H1 (cell line): ENCODE measurements around the gene RAB3GAP1. TPM values are rescaled to one million over a fixed set of nuclear protein-coding genes. Genes with fewer than 3 reads are reported as not detected.

Source experiments
- CTCF ChIA-PET: fragments of 300-600 bp; sonication (Branson Sonifier 250); formaldehyde crosslinking; loops from one replicate; lab custom pipeline; 2021; ENCODE audit not compliant: partially characterized antibody; lab: Charles Lee
- POLR2A ChIA-PET: fragments of 300-600 bp; sonication (Branson Sonifier 250); formaldehyde crosslinking; loops from one replicate; lab custom pipeline; 2021; ENCODE audit warnings: inconsistent platforms; ENCODE audit not compliant: partially characterized antibody; lab: Charles Lee
- DNase-seq, 2 experiments: peaks; one replicate each; pipeline versions ENCODE4 v3.0.0 to v3.0.0-alpha.2; 2010 to 2022; ENCODE audit warnings: low spot score in 2 of 2, low read depth in 1 of 2, mixed read lengths in 1 of 2
- FAIRE-seq: peaks from 2 replicates; lab custom pipeline; 2011; peaks lifted over from hg19 to GRCh38; lab: Jason Lieb, UNC
- H2AFZ ChIP-seq: 2 replicates; pipeline ENCODE4 v1.8.1; 2012; ENCODE audit warnings: low read length, inconsistent platforms
- H2AK5ac ChIP-seq: 2 replicates; pipeline ENCODE4 v1.6.1; 2013; ENCODE audit warnings: low read depth, low read length
- H2BK120ac ChIP-seq: replicated peaks from 2 replicates; pipeline ENCODE3; 2013; ENCODE audit warnings: low read depth, low read length, inconsistent platforms
- H2BK12ac ChIP-seq: 2 replicates; pipeline ENCODE4 v1.6.1; 2013; ENCODE audit warnings: low read depth, low read length
- H2BK15ac ChIP-seq: 2 replicates; pipeline ENCODE4 v1.6.1; 2013; ENCODE audit warnings: low read length
- H2BK20ac ChIP-seq: 2 replicates; pipeline ENCODE4 v1.6.1; 2013; ENCODE audit warnings: low read length
- H2BK5ac ChIP-seq: 2 replicates; pipeline ENCODE4 v1.6.1; 2013; ENCODE audit warnings: low read depth, low read length
- H3K14ac ChIP-seq: 2 replicates; pipeline ENCODE4 v1.6.1; 2013; ENCODE audit warnings: inconsistent platforms; ENCODE audit not compliant: insufficient read length
- H3K18ac ChIP-seq: 2 replicates; pipeline ENCODE4 v1.6.1; 2013; ENCODE audit warnings: low read length; ENCODE audit errors: extremely low read depth
- H3K23ac ChIP-seq: 2 replicates; pipeline ENCODE4 v1.6.1; 2013; ENCODE audit warnings: inconsistent platforms; ENCODE audit not compliant: insufficient read length
- H3K23me2 ChIP-seq: 2 replicates; pipeline ENCODE4 v1.6.1; 2013; ENCODE audit warnings: low read depth, low read length
- H3K27ac ChIP-seq: 2 replicates; pipeline ENCODE4 v1.6.1; 2011; ENCODE audit warnings: low read depth, low read length, inconsistent platforms
- H3K27me3 ChIP-seq, 4 experiments: replicated peaks in 1 of 4; 1 replicate in 1 of 4; 2 replicates in 3 of 4; pipeline versions ENCODE4 v1.6.1 to v1.8.1; 2011 to 2013; ENCODE audit warnings: low read length in 3 of 4, mild to moderate bottlenecking in 3 of 4, inconsistent platforms in 2 of 4, mixed read lengths in 2 of 4, moderate library complexity in 1 of 4; ENCODE audit not compliant: control insufficient read depth in 3 of 4, insufficient read depth in 3 of 4; ENCODE audit errors: extremely low read depth in 1 of 4
- H3K36me3 ChIP-seq, 4 experiments: 2 replicates each; pipeline versions ENCODE4 v1.6.1 to v1.8.1; 2011 to 2013; ENCODE audit warnings: mild to moderate bottlenecking in 4 of 4, low read length in 3 of 4, moderate library complexity in 2 of 4, control low read depth in 1 of 4, inconsistent platforms in 1 of 4; ENCODE audit not compliant: insufficient read depth in 4 of 4, control insufficient read depth in 2 of 4
- H3K4ac ChIP-seq: replicated peaks from 2 replicates; pipeline ENCODE3; 2013; ENCODE audit warnings: low read length, low read depth, mixed read lengths, inconsistent platforms; ENCODE audit not compliant: insufficient read length
- H3K4me1 ChIP-seq, 4 experiments: replicated peaks in 1 of 4; 1 replicate in 1 of 4; 2 replicates in 3 of 4; pipeline versions ENCODE4 v1.6.1 to v1.8.1; 2011 to 2013; ENCODE audit warnings: low read length in 3 of 4, inconsistent platforms in 2 of 4, mixed read lengths in 1 of 4; ENCODE audit not compliant: insufficient read depth in 4 of 4, control insufficient read depth in 3 of 4
- H3K4me2 ChIP-seq, 2 experiments: 2 replicates each; pipeline versions ENCODE4 v1.6.1 to v1.8.1; 2011 to 2013; ENCODE audit warnings: low read depth in 2 of 2, low read length in 2 of 2, control low read depth in 1 of 2, inconsistent platforms in 1 of 2, mild to moderate bottlenecking in 1 of 2; ENCODE audit not compliant: insufficient read depth in 1 of 2
- H3K4me3 ChIP-seq, 4 experiments: fragments of 200-600, 300-600 bp in 1 of 4; sonication (generic), shearing (Covaris generic), sonication (Bioruptor Twin) in 1 of 4; 2 replicates each; pipeline versions ENCODE4 v1.5.1 to v1.8.1; 2011 to 2016; ENCODE audit warnings: low read length in 4 of 4, low read depth in 3 of 4, control low read depth in 2 of 4, inconsistent platforms in 2 of 4, mild to moderate bottlenecking in 2 of 4, mixed read lengths in 1 of 4, moderate library complexity in 1 of 4; ENCODE audit not compliant: insufficient read depth in 2 of 4; ENCODE audit errors: extremely low read depth in 1 of 4
- H3K56ac ChIP-seq: replicated peaks from 2 replicates; pipeline ENCODE3; 2013; ENCODE audit warnings: low read depth, mild to moderate bottlenecking, mixed read lengths, low read length, inconsistent platforms; ENCODE audit not compliant: insufficient read length
- H3K79me1 ChIP-seq: 2 replicates; pipeline ENCODE4 v1.6.1; 2013; ENCODE audit warnings: low read depth, low read length, control low read depth
- H3K79me2 ChIP-seq, 2 experiments: 2 replicates each; pipeline versions ENCODE4 v1.6.1 to v1.8.1; 2012 to 2013; ENCODE audit warnings: low read length in 2 of 2, mild to moderate bottlenecking in 2 of 2, inconsistent platforms in 1 of 2; ENCODE audit not compliant: insufficient read depth in 2 of 2, control insufficient read depth in 1 of 2
- H3K9ac ChIP-seq, 4 experiments: replicated peaks in 1 of 4; 1 replicate in 1 of 4; 2 replicates in 3 of 4; pipeline versions ENCODE4 v1.6.1 to v1.8.1; 2011 to 2013; ENCODE audit warnings: low read depth in 3 of 4, low read length in 3 of 4, control low read depth in 2 of 4, mild to moderate bottlenecking in 2 of 4, moderate library complexity in 2 of 4, inconsistent platforms in 1 of 4; ENCODE audit errors: extremely low read depth in 1 of 4
- H3K9me3 ChIP-seq, 2 experiments: 2 replicates each; pipeline versions ENCODE4 v1.6.1 to v1.8.1; 2012 to 2013; ENCODE audit warnings: mild to moderate bottlenecking in 2 of 2, moderate library complexity in 2 of 2, control low read depth in 1 of 2, inconsistent platforms in 1 of 2, low read depth in 1 of 2, low read length in 1 of 2, mixed read lengths in 1 of 2; ENCODE audit not compliant: insufficient read depth in 2 of 2
- H4K20me1 ChIP-seq, 2 experiments: replicated peaks in 1 of 2; 2 replicates each; pipeline versions ENCODE3 to v1.8.1; 2011 to 2013; ENCODE audit warnings: inconsistent platforms in 2 of 2, low read length in 2 of 2, mild to moderate bottlenecking in 1 of 2; ENCODE audit not compliant: insufficient read depth in 2 of 2, control insufficient read depth in 1 of 2
- H4K5ac ChIP-seq: 2 replicates; pipeline ENCODE4 v1.6.1; 2013; ENCODE audit warnings: low read length, low read depth, mixed read lengths, inconsistent platforms; ENCODE audit not compliant: insufficient read length
- H4K8ac ChIP-seq: 2 replicates; pipeline ENCODE4 v1.8.0; 2013; ENCODE audit warnings: mild to moderate bottlenecking, moderate library complexity, low read length, inconsistent platforms; ENCODE audit not compliant: insufficient read depth; ENCODE audit errors: extremely low read depth
- H4K91ac ChIP-seq: replicated peaks from 2 replicates; pipeline ENCODE3; 2013; ENCODE audit warnings: low read length, mixed read lengths, inconsistent platforms; ENCODE audit not compliant: insufficient read length
- CEBPB ChIP-seq: IDR thresholded peaks from 2 replicates; pipeline ENCODE4 v1.6.1; 2012; ENCODE audit warnings: low read depth, low read length
- CHD2 ChIP-seq: IDR thresholded peaks from 2 replicates; pipeline ENCODE4 v1.6.1; 2012; ENCODE audit warnings: low read length, improper control_type of control experiment
- CREB1 ChIP-seq: IDR thresholded peaks from 2 replicates; pipeline ENCODE4 v1.6.1; 2012; ENCODE audit warnings: inconsistent platforms
- EGR1 ChIP-seq: IDR thresholded peaks from 2 replicates; pipeline ENCODE4 v1.6.1; 2011; ENCODE audit warnings: low read depth, low read length, borderline replicate concordance
- FOSL1 ChIP-seq: IDR thresholded peaks from 2 replicates; pipeline ENCODE4 v1.6.1; 2011; ENCODE audit warnings: mild to moderate bottlenecking, low read depth, low read length, moderate library complexity; ENCODE audit not compliant: insufficient read depth
- GABPA ChIP-seq: IDR thresholded peaks from 2 replicates; pipeline ENCODE4 v1.6.1; 2011; ENCODE audit warnings: mild to moderate bottlenecking, low read length, moderate library complexity, borderline replicate concordance; ENCODE audit not compliant: insufficient read depth
- POU5F1 ChIP-seq: IDR thresholded peaks from 2 replicates; pipeline ENCODE4 v1.6.1; 2011; ENCODE audit warnings: low read depth, mild to moderate bottlenecking, low read length, moderate library complexity
- RBBP5 ChIP-seq: IDR thresholded peaks from 2 replicates; pipeline ENCODE4 v1.7.1; 2012; ENCODE audit warnings: low read depth, mild to moderate bottlenecking, inconsistent platforms, low read length, moderate library complexity, borderline replicate concordance
- RXRA ChIP-seq: IDR thresholded peaks from 2 replicates; pipeline ENCODE4 v1.6.1; 2011; ENCODE audit warnings: low read depth, mild to moderate bottlenecking, low read length, moderate library complexity; ENCODE audit not compliant: insufficient read depth
- SAP30 ChIP-seq: fragments of 300-600 bp; sonication (generic); IDR thresholded peaks from 2 replicates; pipeline ENCODE4 v1.7.1; 2012; ENCODE audit warnings: low read length, moderate library complexity, mild to moderate bottlenecking, inconsistent platforms; ENCODE audit not compliant: insufficient read depth, insufficient replicate concordance
- TCF12 ChIP-seq: IDR thresholded peaks from 2 replicates; pipeline ENCODE4 v1.6.1; 2011; ENCODE audit warnings: low read depth, mild to moderate bottlenecking, low read length
- WGBS, 2 experiments: shearing (Covaris generic) in 1 of 2; methylation state at CpG; one replicate each; pipeline versions ENCODE4 v1.1.6 to v1.1.7; 2013 to 2015; ENCODE audit warnings: low lambda C conversion rate in 2 of 2, mixed read lengths in 2 of 2, inconsistent platforms in 1 of 2, low coverage in 1 of 2, missing lambda C conversion rate in 1 of 2; ENCODE audit not compliant: insufficient replicate concordance in 2 of 2, insufficient coverage in 1 of 2, insufficient read length in 1 of 2; ENCODE audit errors: extremely low coverage in 1 of 2, missing lambda C conversion rate in 1 of 2; 5-methylcytosine and 5-hydroxymethylcytosine counted together
- polyA plus RNA-seq, 7 experiments: library from polyadenylated mRNA; depleted of rRNA in 3 of 7; stranded (reverse) in 5 of 7; unstranded in 2 of 7; fragments of >200 nt in 5 of 7; fragments of 200-250 nt in 2 of 7; gene quantifications; 1 replicate in 5 of 7; 2 replicates in 1 of 7; 4 replicates in 1 of 7; pipeline versions ENCODE4 v1.2.1 to v1.2.3, GENCODE V29; 2011 to 2013; ENCODE audit warnings: missing spikeins in 2 of 7, mixed read lengths in 2 of 7
- total RNA-seq: library from RNA; stranded (reverse); fragmentation: NEBNext Ultra II Directional; extraction: Animal tissue kit (Norgen Biotek cat#: 25700); gene quantifications from 2 replicates; pipeline ENCODE4 v1.2.1, GENCODE V29; 2021

Gene RAB3GAP1
- total and polyA plus RNA-seq, 2 of the 8 experiments (the other 6 are each of a cell fraction or from before 2014, with no cell fraction given): 9.8 to 28.6 TPM

DNA sequence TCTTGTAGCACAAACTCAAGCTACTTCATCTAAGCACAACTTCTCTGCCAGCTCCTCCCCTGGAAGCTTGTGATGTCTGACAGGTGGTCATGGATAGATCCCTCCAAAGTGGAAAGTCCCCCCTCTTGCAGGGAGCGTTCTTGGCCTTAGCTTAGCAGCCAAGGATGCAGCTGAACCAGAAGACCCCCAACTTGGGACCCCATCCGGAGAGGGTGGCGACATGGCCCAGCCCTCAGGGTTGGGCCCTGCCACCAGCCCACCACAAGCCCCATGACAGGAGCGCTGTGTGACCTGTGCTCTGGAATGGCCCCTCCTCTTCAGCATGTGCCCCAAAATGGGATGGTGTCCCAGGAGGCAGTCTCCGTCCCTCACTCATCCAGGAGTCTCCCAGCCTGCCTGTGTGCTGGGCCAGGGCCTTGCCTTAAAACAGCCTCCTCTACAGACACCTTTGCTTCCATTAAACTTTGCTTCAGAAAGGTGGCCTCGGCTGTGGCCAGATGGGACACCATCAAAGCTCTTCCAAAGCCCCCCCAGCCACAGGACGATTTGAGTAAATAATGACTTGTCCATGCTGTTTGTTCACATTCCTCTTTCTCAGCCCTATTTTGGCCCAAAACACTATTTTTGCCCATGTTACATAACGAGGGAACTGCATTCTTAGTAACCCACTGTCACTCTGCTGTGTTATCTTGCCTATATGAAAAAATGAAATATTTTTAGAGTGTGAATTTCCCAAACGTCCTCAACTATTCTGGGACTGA lies 122.1 kb downstream of the RAB3GAP1 start:
- DNase-seq: no peak
- Histone ChIP-seq H3K27me3 (no peaks in the 10 kb centered on the region), H3K56ac (no peak overlapping the region), H3K14ac (no peak overlapping the region), H3K4me2 (no peak overlapping the region), H3K27ac (no peak overlapping the region), H3K18ac (no peak overlapping the region), H2BK5ac (peak overlapping the region; percentile 44), H3K36me3 (peaks cover 3 to 19% (median 9%) of the 10 kb centered on the region in 4 experiments; a peak in 7 of 8 replicates), H3K4ac (no peak overlapping the region), H3K4me3 (no peak overlapping the region), H3K9ac (no peak overlapping the region), H4K91ac (no peak overlapping the region), H3K79me1 (no peaks in the 10 kb centered on the region), H2AK5ac (no peak overlapping the region), H2BK15ac (no peak overlapping the region), H2AFZ (no peak overlapping the region), H2BK12ac (no peak overlapping the region), H4K8ac (peak overlapping the region; percentile 76; the same call in 1 of the 2 replicates), H3K4me1 (no peaks in the 10 kb centered on the region), H4K20me1 (no peaks in the 10 kb centered on the region), H3K79me2 (no peaks in the 10 kb centered on the region), H4K5ac (no peak overlapping the region), H3K23me2 (no peaks in the 10 kb centered on the region), H2BK20ac (no peak overlapping the region), H3K9me3 (peaks cover 0 to 2% of the 10 kb centered on the region in 2 experiments; a peak in 1 of 4 replicates), H3K23ac (no peak overlapping the region), H2BK120ac (no peak overlapping the region)
- no peak for FAIRE-seq
- WGBS, 2 experiments: 81% methylated on average over 9 of the region's 9 CpGs; no CpG with 5 or more reads in 1 of the 2 experiments
- CTCF ChIA-PET: interaction anchor here (1.2 kb wide), 1 partner anchor 535 kb away, joined by 3 read pairs; no protein-coding TSS in a partner anchor
- POLR2A ChIA-PET: interaction anchor here (0.9 kb wide), 1 partner anchor 8 kb away, joined by 3 read pairs; no protein-coding TSS in a partner anchor
- no peak for TF ChIP-seq SAP30
- TF ChIP-seq EGR1: no peak
- no peak for TF ChIP-seq GABPA
- TF ChIP-seq CEBPB: no peak
- no peak for TF ChIP-seq POU5F1
- no peak for TF ChIP-seq TCF12
- TF ChIP-seq FOSL1: no peak
- no peak for TF ChIP-seq RBBP5
- no peak for TF ChIP-seq RXRA
- no peak for TF ChIP-seq CHD2
- no peak for TF ChIP-seq CREB1
